ENCODE measurements around the gene GSTCD. TPM values are rescaled to one million over a fixed set of nuclear protein-coding genes. Genes with fewer than 3 reads are reported as not detected.

Gene GSTCD
- total RNA-seq, 1 experiment from 2014 or later = 17.9 TPM

DNA sequence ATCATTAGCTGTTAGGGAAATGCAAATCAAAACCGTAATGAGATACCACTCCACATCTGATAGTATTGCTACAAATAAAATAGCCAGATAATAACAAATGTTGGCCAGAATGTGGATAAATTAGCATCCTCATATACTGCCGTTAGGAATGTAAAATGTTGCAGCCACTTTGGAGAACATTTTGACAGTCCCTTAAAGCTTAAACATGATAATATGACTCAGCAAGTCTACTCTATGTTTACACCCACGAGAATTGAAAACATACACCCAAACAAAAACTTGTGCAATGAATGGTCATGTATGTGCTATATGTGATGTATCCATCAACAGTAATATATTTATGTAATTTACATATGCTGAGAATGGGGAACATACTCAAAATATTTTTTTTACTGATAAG is 78.2 kb downstream of the GSTCD start:
- Histone ChIP-seq H3K27me3 (ENCODE audit: insufficient read depth, low read length) (no peaks in the 10 kb centered on the region), H2BK20ac (ENCODE audit: low read depth, low read length, poor library complexity, severe bottlenecking) (no peak overlapping the region), H3K79me2 (ENCODE audit: insufficient read depth, low read length) (no peaks in the 10 kb centered on the region), H2BK5ac (ENCODE audit: insufficient read length, low read length) (no peak overlapping the region), H2BK12ac (ENCODE audit: insufficient read length, low read depth, low read length) (no peak overlapping the region), H3K56ac (ENCODE audit: insufficient read length, low read depth, low read length) (no peak overlapping the region), H3K4ac (ENCODE audit: low read depth, low read length) (no peak overlapping the region), H2AK5ac (ENCODE audit: insufficient read length, low read length) (no peak overlapping the region), H3K9ac (ENCODE audit: extremely low read depth, insufficient read length, low read length) (no peak overlapping the region), H2BK120ac (ENCODE audit: low read depth, low read length, poor library complexity, severe bottlenecking) (no peak overlapping the region), H3K27ac (ENCODE audit: insufficient read length, low read depth, low read length) (no peak overlapping the region), H2BK15ac (ENCODE audit: low read depth, low read length) (no peak overlapping the region), H3K23me2 (ENCODE audit: insufficient read length, low read depth, low read length, poor library complexity, severe bottlenecking) (no peaks in the 10 kb centered on the region), H4K8ac (replicated peaks; ENCODE audit: insufficient read length, low read depth, low read length) (no peak overlapping the region), H3K79me1 (ENCODE audit: insufficient read depth, low read depth, low read length, poor library complexity, severe bottlenecking) (no peaks in the 10 kb centered on the region), H3K23ac (ENCODE audit: insufficient read length, low read depth, low read length) (no peak overlapping the region), H4K20me1 (ENCODE audit: control insufficient read depth, insufficient read depth, insufficient read length) (no peaks in the 10 kb centered on the region), H4K5ac (ENCODE audit: insufficient read length, low read depth, low read length) (no peak overlapping the region), H3K14ac (ENCODE audit: insufficient read depth, low read length) (no peak overlapping the region), H4K91ac (ENCODE audit: insufficient read length, low read depth, low read length) (no peak overlapping the region), H3K9me3 (ENCODE audit: control insufficient read depth, low read depth, low read length) (no peaks in the 10 kb centered on the region), H2AFZ (ENCODE audit: low read length) (no peak overlapping the region), H3K4me2 (ENCODE audit: insufficient read depth, insufficient read length, low read length) (no peak overlapping the region), H3T11ph (ENCODE audit: low read length) (no peak overlapping the region), H3K4me1 (ENCODE audit: insufficient read depth, low read length) (no peaks in the 10 kb centered on the region), H3K18ac (ENCODE audit: insufficient read length, low read depth, low read length) (no peak overlapping the region)
- TF ChIP-seq, protein P1, sequence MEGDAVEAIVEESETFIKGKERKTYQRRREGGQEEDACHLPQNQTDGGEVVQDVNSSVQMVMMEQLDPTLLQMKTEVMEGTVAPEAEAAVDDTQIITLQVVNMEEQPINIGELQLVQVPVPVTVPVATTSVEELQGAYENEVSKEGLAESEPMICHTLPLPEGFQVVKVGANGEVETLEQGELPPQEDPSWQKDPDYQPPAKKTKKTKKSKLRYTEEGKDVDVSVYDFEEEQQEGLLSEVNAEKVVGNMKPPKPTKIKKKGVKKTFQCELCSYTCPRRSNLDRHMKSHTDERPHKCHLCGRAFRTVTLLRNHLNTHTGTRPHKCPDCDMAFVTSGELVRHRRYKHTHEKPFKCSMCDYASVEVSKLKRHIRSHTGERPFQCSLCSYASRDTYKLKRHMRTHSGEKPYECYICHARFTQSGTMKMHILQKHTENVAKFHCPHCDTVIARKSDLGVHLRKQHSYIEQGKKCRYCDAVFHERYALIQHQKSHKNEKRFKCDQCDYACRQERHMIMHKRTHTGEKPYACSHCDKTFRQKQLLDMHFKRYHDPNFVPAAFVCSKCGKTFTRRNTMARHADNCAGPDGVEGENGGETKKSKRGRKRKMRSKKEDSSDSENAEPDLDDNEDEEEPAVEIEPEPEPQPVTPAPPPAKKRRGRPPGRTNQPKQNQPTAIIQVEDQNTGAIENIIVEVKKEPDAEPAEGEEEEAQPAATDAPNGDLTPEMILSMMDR (conservative IDR thresholded peaks at IDR 0.05) = no peak
- Mint-ChIP-seq H3K4me3 (no peak overlapping the region), H3K4me1 (no peaks in the 10 kb centered on the region), H3K36me3 (ENCODE audit: insufficient read depth in 1 of 3, low read depth in 3 of 3) (no peaks in the 10 kb centered on the region), H3K27ac (no peak overlapping the region), H3K27me3 (ENCODE audit: low read depth) (no peaks in the 10 kb centered on the region), H3K9me3 (no peaks in the 10 kb centered on the region; a peak in 1 of 5 replicates)
- WGBS (ENCODE audit: extremely low coverage, insufficient read length, low lambda C conversion rate) = no CpG with 5 or more reads among the region's 3 CpGs
- no peak for DNase-seq
